ENCODE data around the gene XPNPEP2. TPM values are rescaled to one million over a fixed set of nuclear protein-coding genes. Genes with fewer than 3 reads are reported as not detected.

The XPNPEP2 gene
- total and polyA plus RNA-seq, 9 of the 15 experiments (the other 6 are each of a cell fraction or from before 2014, with no cell fraction given): 0.03 to 0.19 (median 0.09) TPM; not detected in 5

- POLR2A ChIA-PET: interaction anchor here (0.6 kb wide), 1 partner anchor 15 kb away, joined by 4 read pairs; no protein-coding TSS in a partner anchor
- no TSS peak for BruUV-seq (replicated peaks)
- ATAC-seq (no peak), FAIRE-seq (no peak), DNase-seq (ENCODE audit: extremely low read depth in 1 of 4, low spot score in 3 of 4) (no peak)
- Histone ChIP-seq H2AFZ (ENCODE audit: low read depth, low read length) (no peak overlapping the region), H3K4me2 (ENCODE audit: insufficient read depth, low read length) (no peak overlapping the region), H3K4me3 (no peak overlapping the region), H3K36me3 (ENCODE audit: control insufficient read depth, insufficient read depth, low read length) (no peaks in the 10 kb centered on the region), H3K9ac (ENCODE audit: insufficient read depth in 1 of 2, low read depth in 2 of 2, low read length in 2 of 2) (no peak overlapping the region), H3K27ac (ENCODE audit: extremely low read depth, low read depth, low read length) (no peak overlapping the region), H3K27me3 (ENCODE audit: control insufficient read depth in 2 of 2, insufficient read depth in 2 of 2, low read length in 2 of 2) (no peaks in the 10 kb centered on the region), H3K9me1 (ENCODE audit: control insufficient read depth, insufficient read depth, low read length) (no peaks in the 10 kb centered on the region), H3K79me2 (ENCODE audit: control insufficient read depth, insufficient read depth, low read length) (no peaks in the 10 kb centered on the region), H4K20me1 (replicated peaks; ENCODE audit: control insufficient read depth, insufficient read depth, low read length) (no peaks in the 10 kb centered on the region), H3K9me3 (replicated peaks; ENCODE audit: control insufficient read depth, insufficient read depth, low read depth, low read length) (no peaks in the 10 kb centered on the region), H3K4me1 (replicated peaks in 1 of 2; ENCODE audit: control insufficient read depth in 2 of 2, insufficient read depth in 2 of 2, low read length in 2 of 2) (peaks cover 13 to 22% of the 10 kb centered on the region in 2 experiments)
- TF ChIP-seq, protein P1, sequence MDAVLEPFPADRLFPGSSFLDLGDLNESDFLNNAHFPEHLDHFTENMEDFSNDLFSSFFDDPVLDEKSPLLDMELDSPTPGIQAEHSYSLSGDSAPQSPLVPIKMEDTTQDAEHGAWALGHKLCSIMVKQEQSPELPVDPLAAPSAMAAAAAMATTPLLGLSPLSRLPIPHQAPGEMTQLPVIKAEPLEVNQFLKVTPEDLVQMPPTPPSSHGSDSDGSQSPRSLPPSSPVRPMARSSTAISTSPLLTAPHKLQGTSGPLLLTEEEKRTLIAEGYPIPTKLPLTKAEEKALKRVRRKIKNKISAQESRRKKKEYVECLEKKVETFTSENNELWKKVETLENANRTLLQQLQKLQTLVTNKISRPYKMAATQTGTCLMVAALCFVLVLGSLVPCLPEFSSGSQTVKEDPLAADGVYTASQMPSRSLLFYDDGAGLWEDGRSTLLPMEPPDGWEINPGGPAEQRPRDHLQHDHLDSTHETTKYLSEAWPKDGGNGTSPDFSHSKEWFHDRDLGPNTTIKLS (IDR thresholded peaks at IDR 0.05; ENCODE audit: borderline replicate concordance, low read depth): no peak
- no peak for TF ChIP-seq TCF7L2 (IDR thresholded peaks at IDR 0.05; ENCODE audit: low read depth, low read length)
- CTCF ChIA-PET (ENCODE audit: low intra/inter-chr PET ratio): no interaction called here
- intact Hi-C loops (cut with micrococcal nuclease): no loop called here
- in situ Hi-C loops (cut with MboI): no loop called here
- 21% methylated on average over 3 of the region's 4 CpGs for WGBS (ENCODE audit: insufficient coverage, low coverage, missing lambda C conversion rate)
Measured at GRCh38 chrX:129782706-129783105, 43.9 kb downstream of the XPNPEP2 start.

DNA sequence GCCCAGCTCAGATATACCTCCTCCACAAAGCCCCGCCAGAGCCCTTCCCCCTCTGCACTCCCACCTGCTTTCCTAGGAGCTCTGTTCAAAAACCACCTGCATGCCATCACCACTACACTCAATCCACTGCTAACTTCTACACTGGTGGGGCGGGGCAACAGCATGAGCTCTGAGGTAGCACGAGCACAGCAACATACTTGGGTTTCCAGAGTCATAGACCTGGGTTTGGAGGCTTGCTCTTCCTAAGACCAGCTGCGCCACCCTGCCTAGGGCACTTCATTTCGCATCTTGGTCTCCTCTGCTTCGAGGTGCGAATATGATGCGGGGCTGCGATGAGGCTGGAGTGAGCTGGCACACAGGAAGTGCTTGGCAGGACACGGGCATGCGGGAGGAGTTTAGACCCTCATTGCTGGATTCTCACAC is 44.5 kb downstream of the XPNPEP2 start:
- DNase-seq (ENCODE audit: extremely low read depth in 1 of 4, low spot score in 3 of 4) (no peak), ATAC-seq (no peak), FAIRE-seq (no peak)
- Histone ChIP-seq H3K79me2 (ENCODE audit: control insufficient read depth, insufficient read depth, low read length) (no peaks in the 10 kb centered on the region), H3K4me2 (ENCODE audit: insufficient read depth, low read length) (no peak overlapping the region), H3K4me1 (replicated peaks in 1 of 2; ENCODE audit: control insufficient read depth in 2 of 2, insufficient read depth in 2 of 2, low read length in 2 of 2) (peaks cover 13 to 22% of the 10 kb centered on the region in 2 experiments), H3K36me3 (ENCODE audit: control insufficient read depth, insufficient read depth, low read length) (no peaks in the 10 kb centered on the region), H4K20me1 (replicated peaks; ENCODE audit: control insufficient read depth, insufficient read depth, low read length) (no peaks in the 10 kb centered on the region), H3K9ac (ENCODE audit: insufficient read depth in 1 of 2, low read depth in 2 of 2, low read length in 2 of 2) (no peak overlapping the region), H3K27ac (ENCODE audit: extremely low read depth, low read depth, low read length) (no peak overlapping the region), H3K4me3 (no peak overlapping the region), H3K9me3 (replicated peaks; ENCODE audit: control insufficient read depth, insufficient read depth, low read depth, low read length) (no peaks in the 10 kb centered on the region), H3K9me1 (ENCODE audit: control insufficient read depth, insufficient read depth, low read length) (no peaks in the 10 kb centered on the region), H2AFZ (ENCODE audit: low read depth, low read length) (no peak overlapping the region), H3K27me3 (ENCODE audit: control insufficient read depth in 2 of 2, insufficient read depth in 2 of 2, low read length in 2 of 2) (no peaks in the 10 kb centered on the region)
- ChIA-PET CTCF (ENCODE audit: low intra/inter-chr PET ratio) (no interaction called here), POLR2A (interaction anchor here (0.5 to 0.6 kb wide), 3 partner anchors 14 to 744 kb away, joined by 3 to 4 read pairs (median 3); no protein-coding TSS in a partner anchor)
- WGBS (ENCODE audit: insufficient coverage, low coverage, missing lambda C conversion rate): 26% methylated on average over 8 of the region's 11 CpGs
- BruUV-seq (replicated peaks): no TSS peak
- intact Hi-C loops (cut with micrococcal nuclease): no loop called here
- in situ Hi-C loops (cut with MboI): no loop called here
- TF ChIP-seq ZNF778 (CRISPR knock-in tag; IDR thresholded peaks at IDR 0.05) (no peak), U2AF2 (optimal IDR thresholded peaks at IDR 0.05; ENCODE audit: low read depth, low read length) (no peak), MEIS2 (IDR thresholded peaks at IDR 0.05; ENCODE audit: partially characterized antibody) (no peak), ZNF583 (CRISPR knock-in tag; IDR thresholded peaks at IDR 0.05) (no peak), CBX3 (IDR thresholded peaks at IDR 0.05; ENCODE audit: borderline replicate concordance in 1 of 2, low read length in 2 of 2) (no peak), ARNT (IDR thresholded peaks at IDR 0.05) (no peak), CXXC5 (CRISPR knock-in tag; IDR thresholded peaks at IDR 0.05) (no peak), DLX4 (CRISPR knock-in tag; IDR thresholded peaks at IDR 0.05) (no peak), STAT5B (CRISPR knock-in tag; IDR thresholded peaks at IDR 0.05) (no peak), CBFB (CRISPR knock-in tag; IDR thresholded peaks at IDR 0.05) (no peak), RBM14 (IDR thresholded peaks at IDR 0.05; ENCODE audit: borderline replicate concordance, insufficient read depth, low read depth, low read length) (no peak)

Data from K562 (cell line).